HEK293 (cell line): ENCODE measurements around the gene KIF13A.

Source experiments
- CTCF ChIA-PET: fragments of 350-600 bp; formaldehyde crosslinking; extraction: SDS; loops from one replicate; lab custom pipeline; 2021; ENCODE audit warnings: antibody characterized with exemption; lab: Yijun Ruan, JAX
- POLR2A ChIA-PET: fragments of 300-600 bp; formaldehyde crosslinking; extraction: SDS; loops from one replicate; lab custom pipeline; 2020; ENCODE audit warnings: antibody characterized with exemption, inconsistent platforms; lab: Yijun Ruan, JAX
- H3K27ac ChIP-seq: fragments of 200-500 bp; sonication (Bioruptor generic); 2 replicates; pipeline ENCODE4 v1.5.1; 2014; ENCODE audit warnings: low read depth, low read length, control low read depth, inconsistent platforms; ENCODE audit errors: extremely low read depth
- H3K36me3 ChIP-seq, 2 experiments: fragments of 200-500 bp in 1 of 2; sonication (Bioruptor generic) in 1 of 2; 1 replicate in 1 of 2; 2 replicates in 1 of 2; pipeline ENCODE4 v1.5.1; 2014 to 2017; ENCODE audit warnings: inconsistent platforms in 2 of 2, low read length in 2 of 2; ENCODE audit not compliant: control insufficient read depth in 2 of 2, insufficient read depth in 1 of 2
- H3K4me1 ChIP-seq: fragments of 200-500 bp; sonication (Bioruptor generic); 2 replicates; pipeline ENCODE4 v1.5.1; 2014; ENCODE audit warnings: mild to moderate bottlenecking, low read length, inconsistent platforms; ENCODE audit not compliant: control insufficient read depth, insufficient read depth
- H3K4me3 ChIP-seq: 2 replicates; pipeline ENCODE4 v1.5.1; 2011; ENCODE audit warnings: low read depth, mild to moderate bottlenecking, control low read depth, low read length, moderate library complexity
- H3K9me3 ChIP-seq: fragments of 200-500 bp; sonication (Bioruptor generic); 2 replicates; pipeline ENCODE4 v1.5.1; 2014; ENCODE audit warnings: low read depth, low read length, inconsistent platforms; ENCODE audit not compliant: control insufficient read depth, insufficient read depth
- EGR2 ChIP-seq: fragments of 450-650 bp; formaldehyde crosslinking; IDR thresholded peaks from 2 replicates; pipeline ENCODE4 v1.5.1; 2016; ENCODE audit warnings: low read depth, missing biosample characterization, missing genetic modification characterization
- GFI1B ChIP-seq: fragments of 450-650 bp; formaldehyde crosslinking; IDR thresholded peaks from 2 replicates; pipeline ENCODE4 v1.5.1; 2016; ENCODE audit warnings: missing biosample characterization, missing genetic modification characterization
- REPIN1 ChIP-seq: fragments of 450-650 bp; formaldehyde crosslinking; IDR thresholded peaks from 2 replicates; pipeline ENCODE4 v1.5.1; 2017; ENCODE audit warnings: missing biosample characterization, missing genetic modification characterization, low read depth
- SCRT1 ChIP-seq: fragments of 450-650 bp; formaldehyde crosslinking; IDR thresholded peaks from 2 replicates; pipeline ENCODE4 v1.5.1; 2016; ENCODE audit warnings: missing biosample characterization, missing genetic modification characterization, borderline replicate concordance
- SCRT2 ChIP-seq: fragments of 450-650 bp; formaldehyde crosslinking; IDR thresholded peaks from 2 replicates; pipeline ENCODE4 v1.5.1; 2016; ENCODE audit warnings: missing biosample characterization, missing genetic modification characterization
- TCF7L2 ChIP-seq: IDR thresholded peaks from 2 replicates; pipeline ENCODE4 v1.6.1; 2011; ENCODE audit warnings: low read depth, mild to moderate bottlenecking, inconsistent platforms, low read length, moderate library complexity, borderline replicate concordance
- ZEB2 ChIP-seq: fragments of 450-650 bp; formaldehyde crosslinking; IDR thresholded peaks from 2 replicates; pipeline ENCODE4 v1.5.1; 2016; ENCODE audit warnings: missing biosample characterization, missing genetic modification characterization
- ZIC2 ChIP-seq: fragments of 450-650 bp; formaldehyde crosslinking; IDR thresholded peaks from 2 replicates; pipeline ENCODE4 v1.5.1; 2016; ENCODE audit warnings: missing biosample characterization, missing genetic modification characterization
- ZNF2 ChIP-seq: fragments of 450-650 bp; formaldehyde crosslinking; IDR thresholded peaks from 2 replicates; pipeline ENCODE4 v1.5.1; 2016; ENCODE audit warnings: missing biosample characterization, missing genetic modification characterization
- ZNF341 ChIP-seq: fragments of 450-650 bp; formaldehyde crosslinking; IDR thresholded peaks from 2 replicates; pipeline ENCODE4; 2016; ENCODE audit warnings: low read depth, missing biosample characterization, missing genetic modification characterization
- ZNF561 ChIP-seq: fragments of 450-650 bp; IDR thresholded peaks from 2 replicates; pipeline ENCODE4 v1.5.1; 2018; ENCODE audit warnings: missing biosample characterization, missing genetic modification characterization, borderline replicate concordance
- ZNF658 ChIP-seq: fragments of 450-650 bp; formaldehyde crosslinking; IDR thresholded peaks from 2 replicates; pipeline ENCODE4; 2016; ENCODE audit warnings: missing biosample characterization, missing genetic modification characterization
- ZNF670 ChIP-seq: fragments of 450-650 bp; formaldehyde crosslinking; IDR thresholded peaks from 2 replicates; pipeline ENCODE4 v1.5.1; 2016; ENCODE audit warnings: missing biosample characterization, missing genetic modification characterization, low read depth
- ZNF747 ChIP-seq: fragments of 450-650 bp; formaldehyde crosslinking; IDR thresholded peaks from 2 replicates; pipeline ENCODE4 v1.5.1; 2016; ENCODE audit warnings: missing biosample characterization, missing genetic modification characterization
- TF ChIP-seq, protein P1 (sequence below): fragments of 450-650 bp; formaldehyde crosslinking; IDR thresholded peaks from 2 replicates; pipeline ENCODE4 v1.5.1; 2016; ENCODE audit warnings: missing biosample characterization, missing genetic modification characterization, low read depth
- TF ChIP-seq, protein P2 (sequence below): fragments of 450-650 bp; formaldehyde crosslinking; IDR thresholded peaks from 2 replicates; pipeline ENCODE4 v1.5.1; 2017; ENCODE audit warnings: missing biosample characterization, missing genetic modification characterization

Gene KIF13A

DNA sequence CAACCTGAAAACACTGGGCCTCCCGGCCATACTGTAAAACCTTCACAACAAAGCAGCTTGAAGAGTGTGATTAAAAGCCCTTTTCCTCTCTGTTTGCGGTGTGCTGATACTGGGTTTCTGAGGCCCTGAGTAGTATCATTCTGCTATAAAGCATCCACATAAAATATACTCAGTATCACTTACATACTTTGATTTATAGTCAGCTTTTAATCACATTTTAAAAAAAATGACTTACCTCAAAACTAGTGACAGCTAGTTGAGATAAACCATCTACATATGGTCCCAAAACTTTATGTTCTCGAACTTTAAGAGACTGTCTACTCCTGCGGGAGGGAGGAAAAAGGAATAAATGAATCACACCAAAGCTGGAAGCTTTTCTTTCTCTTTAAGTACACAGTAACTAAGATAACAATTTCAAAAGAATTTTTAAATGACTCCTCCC is 135.7 kb downstream of the KIF13A start:
- ChIA-PET CTCF (interaction anchor here (0.7 kb wide), 1 partner anchor 13 kb away, joined by 4 read pairs; no protein-coding TSS in a partner anchor), POLR2A (no interaction called here)
- Histone ChIP-seq H3K4me1 (0 out of 2 replicates have a peak, but pooled peaks cover 3% of the 10 kb centered on the region), H3K36me3 (peaks cover 8% of the 10 kb centered on the region in 2 experiments; a peak in 2 of 3 replicates), H3K27ac (no peak overlapping the region), H3K4me3 (no peak overlapping the region), H3K9me3 (no peaks in the 10 kb centered on the region)
- TF ChIP-seq, protein P1, sequence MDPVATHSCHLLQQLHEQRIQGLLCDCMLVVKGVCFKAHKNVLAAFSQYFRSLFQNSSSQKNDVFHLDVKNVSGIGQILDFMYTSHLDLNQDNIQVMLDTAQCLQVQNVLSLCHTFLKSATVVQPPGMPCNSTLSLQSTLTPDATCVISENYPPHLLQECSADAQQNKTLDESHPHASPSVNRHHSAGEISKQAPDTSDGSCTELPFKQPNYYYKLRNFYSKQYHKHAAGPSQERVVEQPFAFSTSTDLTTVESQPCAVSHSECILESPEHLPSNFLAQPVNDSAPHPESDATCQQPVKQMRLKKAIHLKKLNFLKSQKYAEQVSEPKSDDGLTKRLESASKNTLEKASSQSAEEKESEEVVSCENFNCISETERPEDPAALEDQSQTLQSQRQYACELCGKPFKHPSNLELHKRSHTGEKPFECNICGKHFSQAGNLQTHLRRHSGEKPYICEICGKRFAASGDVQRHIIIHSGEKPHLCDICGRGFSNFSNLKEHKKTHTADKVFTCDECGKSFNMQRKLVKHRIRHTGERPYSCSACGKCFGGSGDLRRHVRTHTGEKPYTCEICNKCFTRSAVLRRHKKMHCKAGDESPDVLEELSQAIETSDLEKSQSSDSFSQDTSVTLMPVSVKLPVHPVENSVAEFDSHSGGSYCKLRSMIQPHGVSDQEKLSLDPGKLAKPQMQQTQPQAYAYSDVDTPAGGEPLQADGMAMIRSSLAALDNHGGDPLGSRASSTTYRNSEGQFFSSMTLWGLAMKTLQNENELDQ (tag by site-specific recombination), result no peak
- TF ChIP-seq, protein P2, sequence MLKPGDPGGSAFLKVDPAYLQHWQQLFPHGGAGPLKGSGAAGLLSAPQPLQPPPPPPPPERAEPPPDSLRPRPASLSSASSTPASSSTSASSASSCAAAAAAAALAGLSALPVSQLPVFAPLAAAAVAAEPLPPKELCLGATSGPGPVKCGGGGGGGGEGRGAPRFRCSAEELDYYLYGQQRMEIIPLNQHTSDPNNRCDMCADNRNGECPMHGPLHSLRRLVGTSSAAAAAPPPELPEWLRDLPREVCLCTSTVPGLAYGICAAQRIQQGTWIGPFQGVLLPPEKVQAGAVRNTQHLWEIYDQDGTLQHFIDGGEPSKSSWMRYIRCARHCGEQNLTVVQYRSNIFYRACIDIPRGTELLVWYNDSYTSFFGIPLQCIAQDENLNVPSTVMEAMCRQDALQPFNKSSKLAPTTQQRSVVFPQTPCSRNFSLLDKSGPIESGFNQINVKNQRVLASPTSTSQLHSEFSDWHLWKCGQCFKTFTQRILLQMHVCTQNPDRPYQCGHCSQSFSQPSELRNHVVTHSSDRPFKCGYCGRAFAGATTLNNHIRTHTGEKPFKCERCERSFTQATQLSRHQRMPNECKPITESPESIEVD (tag by site-specific recombination), result peak; percentile 56
- TF ChIP-seq ZNF658 (tag by site-specific recombination), result no peak

DNA sequence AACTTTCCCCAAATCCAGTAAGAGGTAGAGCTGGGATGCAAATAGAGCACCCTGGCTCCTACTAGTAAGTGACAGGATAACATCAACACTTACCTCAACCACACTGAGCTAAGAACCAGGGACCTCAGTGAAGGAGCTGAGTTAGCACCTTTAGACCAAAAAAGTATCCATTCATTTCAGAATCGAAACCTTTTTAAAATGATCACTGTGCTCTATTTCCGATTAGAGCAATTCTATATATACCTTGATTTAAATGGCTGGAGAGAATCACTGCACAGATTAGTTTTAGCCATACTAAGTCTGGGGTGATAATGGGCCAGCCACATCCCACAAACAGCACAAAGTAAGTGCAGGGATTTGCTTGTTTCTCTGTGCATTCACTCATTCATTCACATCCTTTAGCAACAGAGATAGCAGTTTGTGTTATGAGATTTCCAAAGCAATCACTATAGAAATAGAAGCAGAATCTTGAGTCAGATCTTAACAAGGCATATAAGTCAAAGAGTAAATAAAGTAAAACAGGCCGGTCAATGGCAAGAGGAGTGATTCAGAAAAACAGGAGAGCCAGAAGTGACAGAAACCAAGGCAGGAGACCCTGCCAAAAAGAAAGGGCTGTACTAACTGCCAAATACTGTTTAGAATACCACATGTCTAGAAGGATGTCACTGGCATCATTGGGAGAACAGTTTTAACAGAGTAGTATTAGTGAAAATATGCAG is 136.3 kb downstream of the KIF13A start:
- POLR2A ChIA-PET, result no interaction called here
- no peak overlapping the region for H3K27ac ChIP-seq
- peaks cover 8% of the 10 kb centered on the region in 2 experiments; a peak in 2 of 3 replicates for H3K36me3 ChIP-seq
- TF ChIP-seq, protein P2 (tag by site-specific recombination), result no peak
- TF ChIP-seq ZNF670 (tag by site-specific recombination) (no peak), TCF7L2 (no peak), REPIN1 (tag by site-specific recombination) (no peak), EGR2 (tag by site-specific recombination) (no peak), SCRT2 (tag by site-specific recombination) (no peak), ZNF2 (tag by site-specific recombination) (no peak), ZNF341 (no peak), SCRT1 (tag by site-specific recombination) (no peak), ZIC2 (tag by site-specific recombination) (no peak), ZNF747 (tag by site-specific recombination) (no peak), ZNF561 (tag by site-specific recombination) (no peak), GFI1B (tag by site-specific recombination) (no peak), ZEB2 (tag by site-specific recombination) (no peak)
- no peaks in the 10 kb centered on the region for H3K9me3 ChIP-seq
- no peak overlapping the region for H3K4me3 ChIP-seq
- CTCF ChIA-PET, result no interaction called here
- H3K4me1 ChIP-seq, result 0 out of 2 replicates have a peak, but pooled peaks cover 3% of the 10 kb centered on the region
